Measurements from ENCODE around the gene CLEC18B. TPM values are rescaled to one million over a fixed set of nuclear protein-coding genes. Genes with fewer than 3 reads are reported as not detected.
A peak's percentile ranks its signal among the peaks of the same experiment; 100 is the strongest.
"Not testable (repeated sequence)": the region's sequence is repeated elsewhere in the genome, so short reads cannot be mapped to it uniquely, and the experiment has no call there.

The CLEC18B gene
- total and polyA plus RNA-seq, 2 donors = 0.29 TPM; not detected in 1

DNA sequence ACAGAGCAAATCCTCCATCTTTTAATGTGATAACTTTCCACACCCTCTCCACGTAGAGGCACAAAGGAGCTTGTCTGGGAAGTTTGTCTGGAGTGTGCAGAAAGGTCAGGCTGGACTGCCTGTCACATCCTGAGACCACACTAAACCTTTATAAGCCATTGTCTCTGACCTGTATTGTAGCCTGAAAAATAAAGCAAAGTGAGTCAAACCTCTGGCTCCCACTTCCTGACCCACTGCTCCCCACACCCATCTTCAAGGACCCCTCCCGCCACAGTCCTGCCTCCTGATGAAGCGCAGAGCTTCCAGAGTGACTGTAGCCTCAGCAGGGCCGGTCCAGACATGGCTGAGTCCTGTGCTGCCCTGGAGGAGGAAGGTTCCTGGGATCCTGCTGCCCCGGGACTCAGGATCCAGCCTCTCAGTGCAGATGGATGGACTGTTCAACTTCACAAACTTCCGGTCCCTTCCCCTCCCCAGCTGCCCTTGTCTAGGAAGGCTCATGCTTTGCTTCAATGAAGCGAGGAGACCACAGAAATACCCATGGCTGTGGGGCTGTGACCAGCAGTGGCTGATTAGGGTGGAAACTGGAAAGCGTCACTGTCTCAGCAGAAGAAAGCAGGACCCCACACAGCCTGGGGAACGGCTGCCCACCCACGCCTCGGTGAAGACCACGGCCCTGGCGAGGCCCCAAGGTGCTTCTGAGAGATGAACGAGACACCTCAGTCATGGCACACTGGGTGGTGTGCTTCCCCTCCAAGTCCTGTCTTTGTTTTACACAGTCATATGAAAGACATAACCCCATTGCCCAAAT lies 30.9 kb upstream of the CLEC18B start:
- Histone ChIP-seq H3K27ac (ENCODE audit: low read depth) (no peak overlapping the region), H3K36me3 (ENCODE audit: insufficient read depth) (no peaks in the 10 kb centered on the region), H3K4me1 (ENCODE audit: insufficient read depth) (peaks cover 1% of the 10 kb centered on the region), H3K4me3 (ENCODE audit: low read depth, low read length) (no peak overlapping the region)
- 91% methylated on average over 14 of the region's 14 CpGs for WGBS
- no peak for DNase-seq (ENCODE audit: extremely low spot score)

DNA sequence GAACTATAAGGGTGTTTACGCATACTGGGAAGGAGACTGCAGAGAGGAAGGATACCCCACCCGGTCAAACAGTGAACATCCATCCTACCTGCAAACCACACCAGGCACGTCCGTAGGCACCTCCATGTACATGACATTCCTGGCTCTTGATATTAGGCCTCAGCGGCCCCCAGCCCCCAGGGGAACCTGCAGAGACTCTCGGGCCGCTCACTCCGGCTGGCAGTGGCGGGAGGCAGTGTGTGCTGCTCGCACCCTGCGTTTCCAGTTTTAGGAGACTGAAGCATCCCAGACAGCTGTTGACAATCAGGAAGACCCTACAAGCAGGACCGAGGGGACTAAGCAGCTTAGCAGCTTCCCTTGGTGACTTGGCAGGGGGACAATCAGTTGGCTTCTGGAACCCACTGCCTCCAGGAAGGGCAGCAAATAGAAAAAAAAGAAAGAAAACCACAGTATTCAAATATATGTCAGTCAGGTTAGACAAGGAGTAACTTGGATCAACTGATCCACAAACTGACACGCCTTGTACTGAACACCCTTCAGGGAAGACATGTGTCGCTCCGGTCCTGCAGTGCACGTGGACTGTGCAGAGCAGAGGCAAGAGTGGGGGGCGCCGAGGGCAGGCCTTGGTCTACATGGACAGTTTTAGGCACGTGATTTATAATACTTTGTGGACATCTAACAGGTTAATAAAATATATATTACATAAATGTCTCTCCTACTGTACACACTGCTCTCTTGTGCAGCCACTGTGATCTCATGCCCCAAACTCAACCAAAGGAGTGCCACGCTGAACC lies 29.9 kb upstream of the CLEC18B start:
- Histone ChIP-seq H3K4me1 (ENCODE audit: insufficient read depth) (peaks cover 1% of the 10 kb centered on the region), H3K27ac (ENCODE audit: low read depth) (no peak overlapping the region), H3K4me3 (ENCODE audit: low read depth, low read length) (no peak overlapping the region), H3K36me3 (ENCODE audit: insufficient read depth) (no peaks in the 10 kb centered on the region)
- DNase-seq (ENCODE audit: extremely low spot score) = no peak
- 93% methylated on average over 20 of the region's 20 CpGs for WGBS

DNA sequence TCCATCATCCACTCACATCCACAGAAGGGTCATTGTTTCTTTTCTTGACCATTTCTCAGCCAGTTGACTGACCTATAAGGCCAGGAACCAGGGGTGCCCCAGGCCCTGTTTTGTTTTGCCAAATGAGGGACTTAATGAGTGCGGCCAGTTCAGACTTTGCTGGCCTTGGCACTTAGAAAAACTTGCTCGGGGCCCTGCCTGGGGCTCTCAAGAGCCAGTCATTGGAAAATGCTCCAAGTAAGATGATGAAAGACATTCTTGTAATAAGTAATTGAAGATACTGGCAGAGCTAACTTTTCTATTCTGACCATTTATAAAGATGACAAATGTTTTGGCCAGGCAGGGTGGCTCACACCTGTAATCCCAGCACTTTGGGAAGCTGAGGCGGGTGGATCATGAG lies 29.0 kb upstream of the CLEC18B start:
- H3K4me1 ChIP-seq (ENCODE audit: insufficient read depth) = peaks cover 1% of the 10 kb centered on the region
- no peaks in the 10 kb centered on the region for H3K36me3 ChIP-seq (ENCODE audit: insufficient read depth)
- H3K4me3 ChIP-seq (ENCODE audit: low read depth, low read length) = no peak overlapping the region
- no peak overlapping the region for H3K27ac ChIP-seq (ENCODE audit: low read depth)
- 96% methylated on average over 3 of the region's 3 CpGs for WGBS
- no peak for DNase-seq (ENCODE audit: extremely low spot score)

DNA sequence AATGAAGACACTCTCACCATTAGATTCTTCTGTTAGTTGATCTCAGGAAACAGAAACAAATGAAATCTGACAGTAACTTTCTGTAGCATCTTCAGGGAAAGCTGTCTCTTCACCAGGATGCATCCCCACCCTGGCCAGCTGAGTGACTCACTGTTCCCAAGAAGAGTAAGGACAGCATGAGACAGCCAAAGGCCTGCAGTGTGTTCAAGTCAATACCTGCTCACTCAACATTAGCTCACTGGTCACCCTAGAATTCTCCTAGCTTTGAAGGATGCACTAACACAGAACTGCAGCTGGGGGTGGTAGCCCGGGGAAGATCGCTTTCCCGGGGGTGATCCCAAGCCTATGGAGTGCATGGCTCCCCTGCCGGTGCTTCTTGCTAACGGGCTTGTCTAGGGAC lies 28.2 kb upstream of the CLEC18B start:
- Histone ChIP-seq H3K4me1 (ENCODE audit: insufficient read depth) (peaks cover 1% of the 10 kb centered on the region), H3K36me3 (ENCODE audit: insufficient read depth) (no peaks in the 10 kb centered on the region), H3K4me3 (ENCODE audit: low read depth, low read length) (no peak overlapping the region), H3K27ac (ENCODE audit: low read depth) (peak overlapping the region; percentile 39)
- WGBS = 95% methylated on average over 5 of the region's 5 CpGs
- no peak for DNase-seq (ENCODE audit: extremely low spot score)

DNA sequence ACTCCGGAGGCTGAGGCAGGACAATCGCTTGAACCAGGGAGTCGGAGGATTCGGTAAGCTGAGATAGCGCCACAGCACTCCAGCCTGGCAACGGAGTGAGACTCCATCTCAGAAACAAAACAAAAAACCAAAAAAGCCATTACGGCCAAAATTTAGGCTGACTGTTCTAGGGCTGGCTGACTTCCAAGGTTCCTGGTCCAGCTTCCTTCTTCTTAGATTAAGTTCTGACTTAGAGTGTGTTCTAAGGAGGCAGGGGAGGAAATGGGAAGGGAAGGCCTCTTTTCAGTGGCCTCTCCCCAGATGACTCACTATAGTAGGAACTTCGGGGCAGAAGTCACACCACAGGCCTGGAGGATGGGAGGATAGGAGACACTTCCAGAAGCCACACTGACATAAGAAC lies 27.7 kb upstream of the CLEC18B start:
- Histone ChIP-seq H3K27ac (ENCODE audit: low read depth) (peak overlapping the region; percentile 39), H3K4me3 (ENCODE audit: low read depth, low read length) (no peak overlapping the region), H3K4me1 (ENCODE audit: insufficient read depth) (peaks cover 1% of the 10 kb centered on the region), H3K36me3 (ENCODE audit: insufficient read depth) (no peaks in the 10 kb centered on the region)
- 58% methylated on average over 8 of the region's 8 CpGs for WGBS
- no peak for DNase-seq (ENCODE audit: extremely low spot score)

DNA sequence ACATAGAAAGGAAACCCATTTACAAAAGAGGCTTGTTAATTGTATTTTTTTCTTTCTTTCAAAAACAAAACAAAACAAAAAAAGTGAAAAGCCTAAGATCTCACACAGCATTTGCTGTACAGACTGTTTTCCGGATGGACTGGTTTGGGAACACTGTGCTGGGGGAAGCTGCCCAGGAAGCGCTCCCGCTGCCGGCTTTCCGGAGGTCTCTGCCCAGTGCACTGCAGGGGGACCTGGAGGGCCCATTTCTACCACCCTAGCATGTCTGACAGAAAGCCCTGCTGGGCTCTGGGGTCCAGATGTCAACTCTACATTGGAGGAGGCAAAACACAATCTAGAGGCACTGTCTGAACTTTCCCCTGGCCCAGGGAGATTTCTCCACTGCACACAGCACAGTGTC lies 26.3 kb upstream of the CLEC18B start:
- Histone ChIP-seq H3K36me3 (ENCODE audit: insufficient read depth) (no peaks in the 10 kb centered on the region), H3K4me3 (ENCODE audit: low read depth, low read length) (no peak overlapping the region), H3K27ac (ENCODE audit: low read depth) (no peak overlapping the region), H3K4me1 (ENCODE audit: insufficient read depth) (peaks cover 1% of the 10 kb centered on the region)
- DNase-seq (ENCODE audit: extremely low spot score) = no peak
- WGBS = 84% methylated on average over 5 of the region's 5 CpGs

DNA sequence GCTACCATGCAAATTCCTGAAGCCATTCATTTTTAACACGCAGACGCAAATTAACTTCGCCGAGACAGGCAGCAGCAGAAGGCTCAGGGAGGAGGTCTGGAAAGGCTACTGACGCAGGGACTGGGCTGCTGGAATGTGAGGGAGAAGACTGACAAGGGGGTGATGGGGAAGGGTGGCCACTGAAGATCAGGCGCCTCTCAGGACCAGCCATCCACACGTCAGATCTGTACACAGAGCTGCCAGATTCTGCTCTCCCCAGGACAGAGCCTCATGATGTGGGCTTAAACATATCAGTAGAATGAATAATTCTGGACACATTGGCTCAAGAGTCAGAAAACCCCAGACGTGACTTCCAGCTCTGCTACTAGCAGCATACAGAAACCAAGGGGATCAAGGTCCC lies 25.6 kb upstream of the CLEC18B start:
- peaks cover 1% of the 10 kb centered on the region for H3K4me1 ChIP-seq (ENCODE audit: insufficient read depth)
- 91% methylated on average over 8 of the region's 8 CpGs for WGBS
- no peak overlapping the region for H3K4me3 ChIP-seq (ENCODE audit: low read depth, low read length)
- H3K36me3 ChIP-seq (ENCODE audit: insufficient read depth) = no peaks in the 10 kb centered on the region
- no peak overlapping the region for H3K27ac ChIP-seq (ENCODE audit: low read depth)
- DNase-seq (ENCODE audit: extremely low spot score) = no peak

DNA sequence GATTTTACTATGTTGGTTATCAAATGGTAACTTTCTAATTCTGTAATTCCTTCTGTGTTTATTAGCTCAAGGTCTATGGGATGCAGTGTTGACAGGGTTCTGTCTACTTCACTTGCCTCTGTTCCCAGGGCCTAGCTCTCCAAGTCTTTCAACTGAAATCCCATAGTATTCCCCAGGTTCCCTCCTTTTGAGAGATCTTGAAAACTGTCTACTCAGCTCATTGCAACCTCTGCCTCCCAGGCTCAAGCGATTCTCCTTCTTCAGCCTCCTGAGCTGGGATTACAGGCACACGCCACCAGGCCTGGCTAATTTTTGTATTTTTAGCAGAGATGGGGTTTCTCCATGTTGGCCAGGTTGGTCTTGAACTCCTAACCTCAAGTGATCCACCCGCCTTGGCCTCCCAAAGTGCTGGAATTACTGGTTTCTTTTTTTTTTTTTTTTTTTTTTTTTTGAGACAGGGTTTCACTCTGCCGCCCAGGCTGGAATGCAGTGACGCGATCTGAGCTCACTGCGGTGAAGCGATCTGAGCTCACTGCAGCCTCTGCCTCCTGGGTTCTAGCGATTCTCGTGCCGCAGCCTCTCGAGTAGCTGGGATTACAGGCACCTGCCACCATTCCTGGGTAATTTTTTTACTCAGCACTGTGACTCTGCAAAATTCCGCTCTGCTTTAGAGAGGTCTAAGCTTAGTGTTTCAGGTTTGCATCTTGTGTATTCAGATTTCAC lies 22.5 kb upstream of the CLEC18B start:
- H3K36me3 ChIP-seq (ENCODE audit: insufficient read depth); H3K27ac ChIP-seq (ENCODE audit: low read depth); H3K4me1 ChIP-seq (ENCODE audit: insufficient read depth); H3K4me3 ChIP-seq (ENCODE audit: low read depth, low read length); DNase-seq (ENCODE audit: extremely low spot score): not testable (repeated sequence)
- 96% methylated on average over 13 of the region's 13 CpGs for WGBS

DNA sequence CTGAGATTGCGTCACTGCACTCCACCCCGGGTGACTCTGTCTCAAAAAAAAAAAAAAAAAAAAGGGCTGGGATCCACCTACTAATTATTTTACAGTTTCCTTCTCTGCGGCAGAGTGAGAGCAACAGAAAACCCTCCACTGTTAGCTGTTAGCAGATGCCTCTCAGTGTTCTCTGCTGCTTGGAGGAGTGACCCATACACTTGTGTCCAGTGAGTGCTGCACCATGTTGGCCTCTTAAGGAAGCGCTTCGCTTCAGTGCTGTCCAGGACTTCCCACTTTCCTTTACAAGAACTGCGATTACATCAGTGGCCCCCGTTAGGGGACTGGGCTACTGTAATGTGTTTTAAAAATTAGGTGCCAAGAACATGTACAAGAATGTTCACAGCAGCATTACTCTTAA lies 18.4 kb upstream of the CLEC18B start:
- Histone ChIP-seq H3K36me3 (ENCODE audit: insufficient read depth) (no peaks in the 10 kb centered on the region), H3K27ac (ENCODE audit: low read depth) (no peak overlapping the region), H3K4me3 (ENCODE audit: low read depth, low read length) (no peak overlapping the region), H3K4me1 (ENCODE audit: insufficient read depth) (no peaks in the 10 kb centered on the region)
- WGBS = 67% methylated on average over 7 of the region's 7 CpGs
- DNase-seq (ENCODE audit: extremely low spot score) = no peak

DNA sequence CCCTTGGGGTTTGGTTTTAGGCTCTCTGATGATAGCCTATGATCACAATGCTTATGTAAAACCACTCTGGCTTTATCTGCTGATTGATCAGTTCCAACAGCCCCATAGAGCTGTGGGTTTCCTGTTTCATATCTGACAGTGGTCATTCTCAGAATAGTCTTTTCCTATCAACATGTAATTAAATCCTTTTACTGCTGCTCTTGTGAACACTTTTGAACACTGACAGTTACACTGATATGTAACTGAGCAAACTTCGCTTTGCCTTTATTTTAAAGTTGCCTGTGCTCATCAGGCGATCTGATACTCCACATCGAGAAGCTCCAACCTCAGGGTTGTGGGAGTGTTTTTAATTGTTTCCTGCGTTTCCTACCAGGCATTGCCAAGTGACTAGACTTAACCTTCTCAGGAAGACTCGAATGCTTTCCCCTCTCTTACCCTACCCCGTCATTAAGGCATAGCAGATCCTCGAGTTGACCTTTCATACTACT lies 17.3 kb upstream of the CLEC18B start:
- Histone ChIP-seq H3K36me3 (ENCODE audit: insufficient read depth) (no peaks in the 10 kb centered on the region), H3K4me3 (ENCODE audit: low read depth, low read length) (no peak overlapping the region), H3K27ac (ENCODE audit: low read depth) (no peak overlapping the region), H3K4me1 (ENCODE audit: insufficient read depth) (no peaks in the 10 kb centered on the region)
- no peak for DNase-seq (ENCODE audit: extremely low spot score)
- WGBS = 72% methylated on average over 7 of the region's 7 CpGs

DNA sequence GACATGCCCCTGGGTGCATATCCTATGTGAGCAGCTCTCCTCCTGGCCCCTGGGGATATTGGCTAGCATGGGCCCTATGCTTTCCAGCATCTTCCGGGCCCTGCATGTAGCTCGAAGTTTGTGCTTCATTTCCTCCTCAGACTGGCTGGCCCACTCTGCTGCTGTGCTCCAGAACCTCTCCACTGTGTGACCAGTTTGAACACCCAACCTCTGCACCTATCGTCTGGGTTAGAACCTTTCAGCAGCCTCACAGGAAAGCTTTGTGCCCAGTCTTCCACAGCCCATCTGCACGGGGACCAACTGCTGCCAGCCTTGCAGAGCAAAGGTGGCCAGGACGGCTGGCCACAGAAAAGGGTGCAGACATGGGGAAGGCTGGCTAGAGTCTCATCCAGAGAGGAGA lies 10.2 kb upstream of the CLEC18B start:
- Histone ChIP-seq H3K4me3 (ENCODE audit: low read depth, low read length) (no peak overlapping the region), H3K36me3 (ENCODE audit: insufficient read depth) (no peaks in the 10 kb centered on the region), H3K27ac (ENCODE audit: low read depth) (no peak overlapping the region), H3K4me1 (ENCODE audit: insufficient read depth) (no peaks in the 10 kb centered on the region)
- no peak for DNase-seq (ENCODE audit: extremely low spot score)
- WGBS = 85% methylated on average over 5 of the region's 5 CpGs

DNA sequence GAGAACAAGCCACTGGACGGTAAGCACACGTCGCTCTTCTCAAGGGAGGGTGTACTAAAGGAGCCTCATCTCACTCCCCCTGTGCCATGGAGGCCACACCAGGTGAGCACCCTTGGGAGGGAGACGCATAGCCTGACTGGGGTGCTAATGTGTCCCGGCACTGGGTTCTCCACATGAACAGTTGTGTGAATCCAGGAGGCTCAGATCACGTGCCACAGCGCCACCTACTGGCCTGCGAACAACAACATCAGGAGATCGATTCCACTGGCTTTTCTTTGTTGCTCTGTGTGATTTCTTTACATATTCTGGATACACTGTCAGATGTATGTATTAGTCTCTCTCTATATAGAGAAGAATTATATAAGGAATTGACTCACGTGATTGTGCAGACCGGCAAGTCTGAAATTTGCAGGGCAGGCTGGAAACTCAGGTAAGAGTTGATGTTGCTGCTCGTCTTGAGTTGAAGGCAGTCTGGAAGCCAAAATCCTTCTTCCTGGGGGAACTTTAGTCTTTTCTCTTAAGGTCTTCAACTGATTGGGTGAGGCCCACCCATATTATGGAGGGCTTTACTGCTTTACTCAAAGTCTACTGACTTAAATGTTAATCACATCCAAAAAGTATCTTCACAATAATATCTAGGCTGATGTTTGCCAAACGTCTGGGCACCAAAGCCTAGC lies 8.9 kb upstream of the CLEC18B start:
- H3K4me3 ChIP-seq (ENCODE audit: low read depth, low read length) = not testable (repeated sequence)

DNA sequence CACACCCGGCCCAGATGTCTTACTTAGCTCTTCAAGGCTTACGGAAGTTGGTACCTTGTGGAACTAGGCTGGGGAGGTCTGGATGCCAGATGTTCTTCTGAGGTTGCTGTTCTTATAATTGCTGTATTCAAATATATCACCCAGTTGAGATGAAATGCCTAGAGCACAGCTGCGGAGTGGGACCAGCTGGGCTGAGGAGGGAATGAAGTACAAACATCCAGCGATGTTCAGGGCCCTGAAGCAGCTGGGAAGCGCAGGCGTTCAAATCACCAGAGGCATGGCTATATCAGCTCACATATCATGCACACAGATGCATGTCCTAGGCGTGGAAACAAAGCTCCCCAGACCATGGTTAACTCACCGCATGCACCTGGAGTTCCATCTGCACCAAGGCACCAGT lies 7.2 kb upstream of the CLEC18B start:
- WGBS = 68% methylated on average over 3 of the region's 8 CpGs
- not testable (repeated sequence) for DNase-seq (ENCODE audit: extremely low spot score); H3K36me3 ChIP-seq (ENCODE audit: insufficient read depth); H3K4me1 ChIP-seq (ENCODE audit: insufficient read depth); H3K27ac ChIP-seq (ENCODE audit: low read depth); H3K4me3 ChIP-seq (ENCODE audit: low read depth, low read length)

More for the DNA sequence above, 8.9 kb upstream of the CLEC18B start:
- not testable (repeated sequence) for H3K36me3 ChIP-seq (ENCODE audit: insufficient read depth); H3K4me1 ChIP-seq (ENCODE audit: insufficient read depth); H3K27ac ChIP-seq (ENCODE audit: low read depth); DNase-seq (ENCODE audit: extremely low spot score)
- WGBS = 30% methylated on average over 13 of the region's 13 CpGs
